Prostate gland (tissue), 2 donors: ENCODE results near the gene ZSCAN31.

Experiments used
- CTCF ChIP-seq, 4 experiments: fragments of 200-600 bp in 2 of 4; fragments of 450-650 bp in 2 of 4; sonication (generic) in 2 of 4; IDR thresholded peaks; 1 replicate in 3 of 4; 2 replicates in 1 of 4; pipeline ENCODE4 v1.5.1; 2016 to 2019; ENCODE audit warnings: antibody characterized with exemption in 4 of 4, mild to moderate bottlenecking in 2 of 4, moderate library complexity in 2 of 4
- POLR2A ChIP-seq: fragments of 450-650 bp; IDR thresholded peaks from one replicate; pipeline ENCODE4 v1.6.1; 2016; ENCODE audit warnings: antibody characterized with exemption, mild to moderate bottlenecking

GRCh38 chr6:28343898-28344677 lies 8.1 kb upstream of the ZSCAN31 start:
- TF ChIP-seq POLR2A (no peak), CTCF (IDR thresholded peaks at IDR 0.05) (no peak)
